GM21367 (cell line): ENCODE measurements around the gene COG6.

ENCODE experiments used
- ATAC-seq: cut with Tn5 transposase; IDR thresholded peaks from one replicate; pipeline ENCODE4 v1.9.1; 2021; ENCODE audit not compliant: unreplicated experiment

The COG6 gene

GRCh38 chr13:39676315-39676876, 20.9 kb downstream of the COG6 start:
- no peak for ATAC-seq

DNA sequence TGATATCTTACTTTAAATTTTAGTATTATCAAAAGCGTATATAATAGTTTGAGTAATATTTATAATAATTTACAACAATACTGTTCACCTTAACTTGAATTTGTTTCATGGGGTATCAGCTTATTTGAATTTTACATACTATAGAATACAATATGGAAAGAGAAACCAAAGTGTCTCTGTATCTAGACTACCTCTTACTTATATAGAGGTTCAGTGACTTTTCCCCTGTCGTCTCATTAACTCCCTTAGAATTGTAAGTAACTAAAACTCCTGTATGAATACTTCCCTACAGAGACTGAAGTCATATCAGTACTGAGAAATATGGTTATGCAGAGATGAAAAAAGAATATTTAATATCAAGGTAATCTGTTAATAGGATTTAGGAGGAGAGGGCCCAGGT, 26.8 kb downstream of the COG6 start:
- no peak for ATAC-seq

DNA sequence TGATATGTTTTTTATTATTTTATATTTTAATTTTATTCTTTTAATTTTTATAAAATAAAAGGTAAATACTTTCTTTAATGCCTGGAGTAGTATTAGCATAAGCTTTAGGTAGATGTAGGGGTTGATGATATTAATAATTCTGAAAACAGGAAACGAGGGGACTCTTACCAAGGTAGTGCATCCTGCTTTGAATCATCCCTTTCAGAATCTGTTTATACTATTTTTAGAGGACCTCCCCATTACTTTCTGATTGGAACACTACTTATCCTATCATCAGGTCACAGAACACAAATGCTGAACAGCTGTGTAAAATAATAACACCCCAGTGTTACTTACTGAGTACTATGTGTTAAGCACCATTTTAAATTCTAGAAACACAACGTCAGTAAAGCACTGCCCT, 27.3 kb downstream of the COG6 start:
- peak; percentile 76 for ATAC-seq

GRCh38 chr13:39684531-39685137, 29.2 kb downstream of the COG6 start:
- no peak for ATAC-seq

DNA sequence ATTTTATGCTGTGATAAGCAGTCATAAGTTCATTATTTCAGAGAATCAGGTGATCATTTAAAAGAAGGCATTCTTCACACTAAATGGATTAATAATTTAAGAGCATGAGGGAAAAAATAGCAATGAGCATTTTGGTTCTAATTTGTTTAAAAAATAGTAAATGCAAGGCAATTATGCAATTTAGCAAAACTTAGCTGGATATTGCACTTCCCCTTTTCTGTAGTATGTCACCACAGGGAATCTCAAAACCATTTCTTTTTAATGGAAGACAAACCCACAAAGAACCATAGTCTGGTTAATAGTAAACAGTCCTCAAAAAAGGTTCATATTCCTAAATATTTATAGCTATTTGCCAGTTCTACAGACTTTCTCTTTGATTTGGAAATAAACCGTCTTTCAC, 30.2 kb downstream of the COG6 start:
- no peak for ATAC-seq

DNA sequence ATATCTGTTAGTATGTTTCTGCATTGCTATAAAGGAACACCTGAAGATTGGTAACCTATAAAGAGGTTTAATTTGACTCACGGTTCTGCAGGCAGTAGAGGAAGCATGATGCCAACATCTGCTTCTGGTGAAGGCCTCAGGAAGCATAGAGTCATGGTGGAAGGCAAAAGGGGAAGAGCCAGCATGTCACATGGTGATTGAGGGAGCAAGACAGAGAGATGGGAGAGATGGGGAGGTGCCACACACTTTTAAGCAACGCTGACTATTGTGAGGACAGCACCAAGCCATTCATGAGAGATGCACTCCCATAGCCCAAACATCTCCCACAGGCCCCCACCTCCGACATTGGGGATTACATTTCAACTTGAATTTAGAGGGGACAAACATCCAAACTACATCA, 32.8 kb downstream of the COG6 start:
- no peak for ATAC-seq

- peak; percentile 85 for ATAC-seq
These were observed 33.4 kb downstream of the COG6 start for GRCh38 chr13:39688699-39689405.

DNA sequence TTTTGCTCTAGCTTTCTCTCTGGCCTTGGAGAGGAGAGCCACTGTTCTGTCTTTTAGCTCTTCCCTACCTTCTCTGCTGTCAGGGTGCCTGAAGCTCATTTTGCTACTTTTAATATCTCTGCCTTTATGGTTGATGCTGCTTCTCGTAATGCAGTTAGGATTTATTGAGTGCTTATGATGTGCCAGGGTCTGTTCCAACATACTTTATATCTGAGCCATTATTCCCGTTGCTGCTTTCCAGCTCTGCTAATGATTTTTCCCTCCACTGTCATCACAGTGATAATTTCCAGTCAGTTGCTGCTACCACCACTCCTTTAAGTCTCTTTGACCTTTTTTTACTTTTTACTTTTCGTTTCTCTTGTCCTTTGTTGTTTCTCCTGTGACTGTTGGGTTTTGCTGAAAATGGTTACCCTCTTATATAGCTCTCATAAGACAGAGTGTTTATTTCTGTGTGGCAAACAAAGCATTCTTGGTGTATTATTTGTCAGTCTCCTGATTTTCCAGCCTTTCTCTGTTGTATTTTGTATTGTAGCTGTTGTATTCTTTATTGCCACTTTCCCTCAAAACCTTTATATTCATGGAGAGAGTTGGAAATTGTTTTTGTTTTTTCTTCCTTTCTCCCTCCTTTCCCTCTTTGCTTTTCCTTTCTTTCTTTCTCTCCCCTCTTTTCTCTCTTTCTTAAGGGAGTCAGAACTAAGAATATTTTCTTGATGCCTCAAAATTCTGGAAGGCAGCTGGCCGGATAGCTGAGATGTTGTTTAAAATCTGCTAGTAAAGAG, 37.4 kb downstream of the COG6 start:
- no peak for ATAC-seq

- no peak for ATAC-seq
These were observed 43.8 kb downstream of the COG6 start for GRCh38 chr13:39699274-39699673.

DNA sequence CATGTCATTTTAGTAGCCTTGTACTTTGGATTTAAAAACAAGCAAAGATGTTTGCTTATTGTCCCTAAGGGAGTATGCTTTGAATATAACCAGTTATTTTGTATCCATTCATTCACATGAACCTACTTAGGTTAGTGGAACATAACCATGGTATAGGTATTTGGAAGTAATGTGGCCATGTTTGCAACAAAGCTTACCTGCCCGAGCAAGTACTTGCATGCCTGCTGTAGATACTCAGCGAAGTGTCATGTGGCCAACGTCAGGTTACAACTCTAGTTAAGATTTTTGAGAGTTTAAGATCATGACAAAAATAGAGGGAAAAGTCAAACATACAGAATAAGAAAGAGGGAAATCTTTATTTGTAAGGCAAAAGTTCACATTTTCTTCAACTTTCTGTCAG, 57.2 kb downstream of the COG6 start:
- no peak for ATAC-seq

- no peak for ATAC-seq
These were observed 73.7 kb downstream of the COG6 start for GRCh38 chr13:39729156-39729555.

DNA sequence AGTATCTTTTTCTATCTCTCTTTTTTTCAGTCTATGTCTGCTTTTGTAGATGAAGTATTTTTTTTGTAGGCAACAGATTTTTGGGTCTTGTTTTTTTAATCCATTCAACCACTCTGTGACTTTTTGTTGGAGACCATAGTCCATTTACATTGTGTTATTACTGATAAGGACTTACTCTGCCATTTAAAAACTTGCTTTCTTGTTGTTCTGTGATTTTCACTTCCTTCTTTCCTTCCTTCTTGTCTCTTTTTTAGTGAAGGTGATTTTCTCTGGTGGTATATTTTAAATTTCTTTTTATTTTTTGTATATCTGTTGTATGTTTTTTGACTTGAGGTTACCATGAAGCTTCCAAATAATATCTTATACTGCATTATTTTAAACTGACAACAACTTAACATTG, 79.5 kb downstream of the COG6 start:
- no peak for ATAC-seq

DNA sequence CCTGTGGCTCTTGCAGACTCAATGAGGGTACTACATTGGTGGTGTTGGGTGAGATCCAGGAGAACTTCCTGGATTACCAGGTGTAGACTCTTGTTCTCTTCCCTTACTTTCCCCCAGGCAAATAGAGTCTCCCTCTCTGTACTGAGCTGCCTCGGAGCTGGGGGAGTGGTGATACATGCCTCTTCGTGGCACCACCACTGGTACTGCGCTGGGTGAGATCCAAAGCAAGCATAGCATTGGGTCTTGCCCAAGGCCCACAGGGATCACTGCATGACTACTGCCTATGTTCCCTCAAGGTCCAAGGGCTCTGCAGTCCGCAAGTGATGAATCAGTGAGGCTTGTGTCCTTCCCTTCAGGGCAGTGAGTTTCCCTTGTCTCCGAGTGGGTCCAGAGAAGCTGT, 81.6 kb downstream of the COG6 start:
- ATAC-seq, result no peak

- ATAC-seq, result no peak
These were observed 85.3 kb downstream of the COG6 start for GRCh38 chr13:39740761-39741160.

DNA sequence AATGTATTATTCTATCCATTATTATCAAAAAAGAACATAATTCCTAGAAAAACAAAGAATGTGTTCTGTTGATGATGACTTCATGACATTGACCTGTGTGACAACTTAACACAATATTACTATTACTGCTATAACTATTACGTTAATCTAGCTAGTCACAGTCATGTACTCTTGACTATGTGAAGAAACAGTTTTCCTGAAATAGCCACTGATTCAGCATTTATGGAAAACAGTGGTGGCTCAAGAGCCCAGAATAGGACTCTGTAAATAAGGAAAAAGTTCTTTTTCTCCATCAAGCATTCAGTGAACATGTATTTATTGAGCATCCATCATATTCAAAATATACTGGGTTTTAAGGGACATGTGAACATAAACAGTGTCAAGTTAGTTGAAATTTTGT, 93.5 kb downstream of the COG6 start:
- ATAC-seq, result no peak

- ATAC-seq, result no peak
These were observed 94.1 kb downstream of the COG6 start for GRCh38 chr13:39749528-39749927.

- no peak for ATAC-seq
These were observed 96.3 kb downstream of the COG6 start for GRCh38 chr13:39751805-39752204.

GRCh38 chr13:39760521-39760920, 105.1 kb downstream of the COG6 start:
- ATAC-seq, result no peak

- ATAC-seq, result no peak
These were observed 110.5 kb downstream of the COG6 start for GRCh38 chr13:39765801-39766463.

GRCh38 chr13:39766464-39767158, 111.1 kb downstream of the COG6 start:
- ATAC-seq, result no peak
